NT2/D1 (cell line): Measurements from ENCODE around the gene LIPH.

Experiments used
- SUZ12 ChIP-seq: IDR thresholded peaks from 2 replicates; pipeline ENCODE4 v1.6.1; 2011; ENCODE audit not compliant: insufficient read length, insufficient read depth; ENCODE audit errors: extremely low read depth
- YY1 ChIP-seq: IDR thresholded peaks from 2 replicates; pipeline ENCODE4 v1.6.1; 2011; ENCODE audit not compliant: insufficient read length, insufficient read depth
- ZNF274 ChIP-seq: IDR thresholded peaks from 2 replicates; pipeline ENCODE4 v1.6.1; 2011; ENCODE audit warnings: mild to moderate bottlenecking, low read depth, low read length

- TF ChIP-seq SUZ12 (no peak), YY1 (no peak), ZNF274 (no peak)
These were observed 41.7 kb upstream of the LIPH start for GRCh38 chr3:185594073-185594472.
